ENCODE results near the gene SLC4A3.

GRCh38 chr2:219663116-219663762 lies 35.8 kb downstream of the SLC4A3 start:
- TF ChIP-seq GATA2 (IDR thresholded peaks at IDR 0.05; ENCODE audit: low read depth, low read length) (no peak), GATA3 (IDR thresholded peaks at IDR 0.05; ENCODE audit: low read depth, low read length) (no peak)
